ENCODE results near the gene EPHB1.

EPHB1 gene

DNA sequence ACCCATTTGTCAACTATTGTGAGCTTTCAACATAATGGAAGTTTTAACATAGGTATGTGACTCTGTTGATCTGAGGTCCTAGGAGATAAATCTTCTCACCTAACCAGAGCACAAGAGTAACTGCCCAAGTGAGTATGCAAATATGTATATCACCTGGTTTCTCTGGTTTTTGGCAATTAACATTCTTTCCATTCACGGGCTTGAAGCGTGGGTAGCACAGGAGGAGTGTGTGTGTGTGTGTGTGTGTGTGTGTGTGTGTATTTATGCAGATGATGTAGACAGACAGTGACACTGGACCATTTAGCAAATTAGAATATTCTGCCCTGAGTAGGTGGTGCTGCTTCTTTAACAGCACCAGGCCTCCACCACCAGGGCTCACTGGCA is 15.0 kb downstream of the EPHB1 start:
- no peak for DNase-seq

DNA sequence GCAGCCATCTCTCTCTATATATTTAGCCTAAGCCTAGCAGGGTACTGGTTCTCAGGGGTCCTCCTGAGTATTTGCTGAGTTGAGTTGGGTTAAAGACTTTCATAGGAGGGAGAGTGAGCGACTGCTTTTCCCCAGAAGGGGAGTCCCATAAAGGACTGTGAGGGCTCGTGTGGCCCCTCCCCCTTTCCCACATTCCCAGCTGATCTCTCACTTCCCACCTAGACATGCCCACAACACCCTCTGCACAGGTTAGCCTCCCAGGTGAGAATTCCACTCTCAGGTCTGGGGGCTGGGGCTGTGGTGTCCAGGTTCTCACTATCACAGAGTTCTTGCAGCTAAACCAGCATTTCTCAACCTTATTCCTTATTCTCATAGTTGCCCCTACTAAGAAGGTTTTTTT is 15.8 kb downstream of the EPHB1 start:
- no peak for DNase-seq

DNA sequence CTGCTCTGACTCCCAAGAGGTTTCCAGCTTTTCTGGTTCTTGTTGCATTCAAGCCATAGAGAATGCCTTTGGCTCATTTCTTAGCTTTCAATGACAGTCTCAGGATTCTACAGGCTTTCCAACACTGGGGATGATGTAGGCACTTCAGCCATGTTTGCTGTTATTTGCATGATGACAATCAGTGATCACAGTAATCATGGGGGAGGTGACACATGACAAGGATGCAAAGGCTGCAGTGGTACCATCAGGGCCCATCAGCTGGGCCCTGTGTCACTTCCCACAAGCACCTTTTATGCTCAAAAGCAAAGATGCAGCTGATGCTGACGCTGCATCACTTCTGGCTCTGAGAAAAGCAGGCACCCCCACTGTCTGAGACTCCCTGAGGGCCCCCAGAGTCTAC is 18.6 kb downstream of the EPHB1 start:
- no peak for DNase-seq

DNA sequence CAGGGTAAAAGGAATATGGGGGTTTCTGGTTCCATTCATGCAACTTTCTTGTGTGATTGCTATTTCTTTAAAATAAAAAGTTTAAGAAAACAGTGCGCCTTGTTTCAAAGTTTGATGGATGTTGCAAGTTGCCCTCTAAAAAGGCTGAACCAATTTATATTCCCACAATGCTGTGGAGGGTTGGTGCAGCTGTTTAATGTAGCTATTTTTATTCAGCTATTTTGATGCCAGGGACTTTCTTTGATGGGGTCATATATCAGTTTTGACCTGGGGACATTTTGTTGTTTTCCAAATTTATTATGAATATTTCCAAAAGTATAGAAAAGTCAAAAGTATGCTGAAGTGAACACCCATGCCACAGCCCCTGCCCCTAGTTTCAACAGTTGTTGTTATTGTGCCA is 20.5 kb downstream of the EPHB1 start:
- no peak for DNase-seq

DNA sequence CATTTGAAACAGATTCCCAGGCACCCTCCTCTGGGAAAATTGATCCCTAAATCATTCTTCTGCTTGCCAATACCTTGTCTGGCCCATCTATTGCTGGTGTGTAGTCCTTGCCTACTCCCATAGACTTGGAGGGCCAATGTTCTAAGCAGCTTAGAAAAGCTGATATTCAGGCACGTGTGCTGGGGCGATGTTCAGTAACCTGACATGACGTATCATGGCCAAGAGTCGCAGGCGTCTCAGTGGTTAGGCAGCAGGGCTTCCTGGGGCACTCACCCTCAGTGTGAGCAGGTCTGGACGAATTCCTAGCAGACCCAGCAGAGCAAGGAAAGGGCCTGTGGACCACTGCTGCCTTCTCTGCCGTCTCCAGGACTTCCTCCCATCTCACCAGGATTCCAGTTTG is 21.6 kb downstream of the EPHB1 start:
- no peak for DNase-seq

DNA sequence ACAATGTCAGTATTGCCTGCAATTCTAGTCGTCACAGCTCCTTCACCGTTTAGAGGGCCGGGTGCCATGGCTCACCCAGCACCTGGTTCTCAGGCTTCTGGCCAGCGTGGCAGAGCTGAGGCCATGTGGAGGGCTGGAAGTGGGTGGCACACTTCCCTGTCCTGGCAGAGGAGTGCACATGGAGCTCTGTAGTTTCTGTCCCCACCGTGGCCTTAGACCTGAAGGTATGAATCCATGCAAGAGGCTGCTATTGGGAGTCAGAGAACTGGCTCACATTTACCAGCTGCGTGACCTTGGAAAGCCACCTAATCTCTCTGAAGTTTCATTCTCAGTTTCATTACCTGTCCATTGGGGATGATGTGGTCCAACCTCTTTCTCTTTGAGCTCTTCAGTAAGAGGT is 22.2 kb downstream of the EPHB1 start:
- no peak for DNase-seq

DNA sequence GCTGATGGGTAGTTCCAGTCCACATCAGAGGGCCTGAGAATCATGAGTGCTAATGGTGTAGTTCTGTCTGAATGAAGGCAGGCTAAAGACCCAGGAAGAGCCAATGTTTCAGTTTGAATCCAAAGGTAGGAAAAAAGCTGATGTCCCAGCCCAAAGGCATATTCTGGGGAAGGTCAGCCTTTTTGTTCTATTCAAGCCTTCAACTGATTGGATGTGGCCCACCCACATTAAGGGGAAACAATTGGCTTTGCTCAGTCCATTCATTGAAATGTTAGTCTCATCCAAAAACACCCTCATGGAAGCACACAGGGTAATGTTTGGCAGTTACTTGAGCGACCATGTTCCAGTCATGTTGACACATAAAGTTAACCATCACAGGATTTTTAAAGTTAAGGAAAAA is 25.9 kb downstream of the EPHB1 start:
- no peak for DNase-seq

DNA sequence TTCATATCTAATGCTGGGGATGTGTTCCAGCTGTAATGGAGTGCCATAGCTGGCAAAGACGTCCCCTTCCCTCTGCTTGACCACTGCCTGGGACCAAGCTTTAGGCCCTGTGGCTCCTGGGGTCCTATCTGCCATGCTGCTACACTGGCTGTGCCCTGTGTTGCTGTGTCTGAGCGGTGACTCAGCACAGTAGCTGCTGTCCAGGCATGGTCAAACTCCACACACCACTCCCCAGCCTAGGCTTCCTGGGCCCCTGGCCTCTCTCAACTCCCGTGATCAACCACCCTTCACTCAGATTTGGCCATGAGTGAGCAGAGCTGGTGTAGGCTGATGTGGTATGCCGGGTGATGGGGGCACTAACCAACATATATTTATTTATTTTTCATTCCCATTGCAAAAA is 27.0 kb downstream of the EPHB1 start:
- DNase-seq, result no peak

DNA sequence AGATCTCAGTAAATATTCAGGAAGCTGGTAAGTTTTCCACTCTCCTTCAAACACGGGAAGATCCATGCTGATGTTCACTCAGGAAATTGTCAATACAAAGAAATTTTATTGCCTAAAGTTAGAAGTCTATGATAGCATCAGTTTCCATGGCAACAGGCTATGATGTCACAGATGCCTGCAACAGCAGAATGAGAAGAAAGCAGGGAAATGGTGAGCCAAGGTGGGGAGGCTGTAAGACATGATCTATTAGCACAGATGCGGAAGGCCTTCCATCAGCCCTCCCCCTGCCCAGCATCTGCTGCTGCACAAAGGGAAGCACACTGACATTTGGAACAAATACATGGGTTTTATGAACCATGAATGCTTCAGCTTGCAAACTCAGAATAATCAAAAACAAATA is 28.6 kb downstream of the EPHB1 start:
- DNase-seq, result no peak

DNA sequence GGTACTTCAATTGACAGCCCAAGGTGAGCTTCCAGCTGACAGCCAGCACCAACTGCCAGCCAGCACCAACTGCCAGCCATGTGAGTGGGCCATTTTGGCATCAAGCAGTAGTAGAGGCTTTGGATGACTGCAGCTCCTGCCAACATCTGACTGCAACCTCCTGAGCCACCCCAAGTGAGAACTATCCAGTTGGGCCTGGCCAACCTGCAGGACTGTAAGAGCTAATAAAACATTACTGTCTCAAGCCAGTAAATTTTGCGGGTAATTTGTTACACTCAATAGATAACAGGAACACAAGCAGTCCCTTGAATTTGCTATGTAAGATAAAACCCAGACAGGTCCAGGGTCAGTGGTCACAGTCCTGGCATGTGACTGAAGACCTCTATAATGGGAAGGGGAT is 29.7 kb downstream of the EPHB1 start:
- DNase-seq, result no peak

DNA sequence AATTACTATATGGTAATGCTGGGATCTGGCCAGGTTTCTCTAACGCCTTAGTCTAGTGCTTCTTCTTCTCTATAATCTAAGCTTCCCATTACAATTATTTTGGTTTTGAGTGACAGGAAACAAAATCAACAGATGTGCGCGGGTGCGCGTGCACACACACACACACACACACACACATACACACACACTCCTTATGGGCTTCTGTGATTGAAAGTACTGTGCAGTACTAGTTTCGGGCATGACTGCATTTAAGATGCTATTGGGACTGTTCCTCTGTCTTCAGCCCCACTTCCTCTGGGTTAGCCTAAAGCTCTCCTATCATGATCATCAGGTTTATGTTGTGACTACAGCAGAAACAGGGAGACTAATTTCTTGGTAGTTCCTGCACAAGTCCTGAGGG is 32.2 kb downstream of the EPHB1 start:
- DNase-seq, result no peak

DNA sequence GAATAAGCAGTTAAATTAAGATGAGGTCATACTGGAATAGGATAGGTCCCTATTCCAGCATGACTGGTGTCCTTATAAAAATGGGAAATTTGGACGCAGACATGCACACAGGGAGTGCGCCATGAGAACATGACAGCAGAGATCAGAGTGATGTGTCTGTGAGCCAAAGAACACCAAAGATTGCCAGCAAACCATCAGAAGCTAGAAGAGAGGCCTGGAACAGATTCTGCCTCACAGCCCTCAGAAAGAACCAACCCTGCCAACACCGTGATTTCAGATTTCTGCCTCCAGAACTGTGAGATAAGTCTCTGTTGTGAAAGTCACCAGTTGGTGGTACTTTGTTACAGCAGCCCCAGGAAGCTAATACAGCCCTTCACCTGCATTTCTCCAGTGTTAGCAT is 34.7 kb downstream of the EPHB1 start:
- DNase-seq, result no peak

DNA sequence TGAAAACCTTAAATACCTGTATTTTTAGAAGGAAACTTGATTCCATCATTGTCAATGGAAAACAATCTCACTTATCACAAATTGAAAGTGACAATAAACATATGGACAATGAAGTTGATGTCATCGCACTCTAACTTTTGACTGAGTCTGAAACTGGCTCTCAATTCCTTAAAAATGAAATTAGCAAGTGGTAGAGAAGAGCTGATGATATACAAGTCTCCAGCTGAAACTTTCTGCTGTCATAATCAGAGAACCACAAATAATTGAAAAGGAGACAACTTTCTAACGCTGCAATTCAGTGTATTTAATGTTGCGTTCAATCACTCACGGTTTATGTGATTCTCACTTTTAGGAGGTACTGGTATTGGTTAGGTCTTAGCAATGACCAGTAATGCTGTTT is 37.5 kb downstream of the EPHB1 start:
- DNase-seq, result no peak

DNA sequence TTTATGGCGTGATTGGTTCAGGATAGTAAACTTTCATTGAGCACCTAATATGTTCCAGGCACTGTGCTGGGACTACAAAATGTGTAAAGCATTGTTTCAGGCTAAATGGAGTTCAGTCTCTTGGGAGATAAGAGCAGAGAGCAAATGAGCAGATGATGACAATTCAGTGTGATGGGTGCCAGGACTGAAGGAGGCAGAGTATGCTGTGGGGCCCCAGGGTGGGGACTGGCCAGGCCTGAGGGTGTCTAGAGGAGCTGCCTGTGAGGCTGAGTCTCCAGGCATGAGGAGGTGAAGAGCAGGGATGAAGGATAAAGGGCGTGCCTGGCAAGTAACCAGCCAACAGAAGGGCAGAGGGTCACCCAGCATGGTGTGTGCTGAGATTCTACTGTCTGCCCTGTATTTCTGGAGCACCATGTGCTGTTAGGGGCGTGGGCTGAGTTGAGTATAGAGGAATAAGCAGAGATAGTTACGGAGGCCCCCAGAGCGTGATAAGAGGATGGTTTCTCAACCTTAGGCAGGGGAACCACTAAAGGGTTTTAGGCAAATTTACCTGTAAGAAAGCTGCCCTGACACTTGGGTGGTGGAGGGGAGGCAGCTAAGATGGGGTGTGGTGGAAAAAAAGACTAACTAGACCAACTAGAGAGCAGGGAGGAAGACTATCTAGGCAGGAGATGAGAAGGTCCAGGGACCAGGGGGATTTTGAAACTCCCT is 38.5 kb downstream of the EPHB1 start:
- no peak for DNase-seq

DNA sequence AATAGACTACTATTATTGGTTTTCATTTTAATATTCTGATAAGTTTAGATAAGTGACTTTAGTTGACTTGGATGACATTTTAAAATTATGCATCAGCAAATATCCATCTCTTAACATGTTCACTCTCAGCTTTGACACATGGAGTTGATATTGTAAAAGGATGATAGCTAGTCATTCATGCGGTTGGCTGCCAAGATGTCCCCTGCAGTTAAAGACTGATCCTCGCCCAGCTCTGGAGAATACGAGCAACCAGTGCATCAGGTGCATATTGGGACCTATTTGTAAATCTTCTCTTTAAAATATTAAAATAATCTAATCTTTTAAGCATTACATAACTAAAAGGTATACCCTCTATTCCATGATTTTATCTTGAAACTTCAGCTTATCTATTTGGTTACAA is 41.9 kb downstream of the EPHB1 start:
- DNase-seq, result no peak

DNA sequence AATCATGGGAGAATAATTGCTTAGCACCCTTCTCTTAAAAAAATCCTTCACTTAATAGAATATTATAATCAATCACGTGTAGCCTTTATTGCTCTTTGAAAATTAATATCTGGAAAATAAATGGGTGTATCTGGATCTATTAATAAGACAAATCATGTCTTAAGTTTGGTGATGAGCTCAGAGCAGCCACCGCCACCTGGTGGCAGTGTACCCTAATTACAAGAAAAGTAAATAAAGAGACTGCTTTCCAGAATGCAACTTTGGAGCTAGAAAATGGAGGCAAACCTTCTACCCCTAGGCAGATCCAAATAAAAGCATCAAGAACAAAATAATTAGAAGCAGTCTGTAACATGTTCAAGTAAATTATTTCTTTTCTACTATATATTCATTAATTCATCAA is 43.5 kb downstream of the EPHB1 start:
- DNase-seq, result no peak

DNA sequence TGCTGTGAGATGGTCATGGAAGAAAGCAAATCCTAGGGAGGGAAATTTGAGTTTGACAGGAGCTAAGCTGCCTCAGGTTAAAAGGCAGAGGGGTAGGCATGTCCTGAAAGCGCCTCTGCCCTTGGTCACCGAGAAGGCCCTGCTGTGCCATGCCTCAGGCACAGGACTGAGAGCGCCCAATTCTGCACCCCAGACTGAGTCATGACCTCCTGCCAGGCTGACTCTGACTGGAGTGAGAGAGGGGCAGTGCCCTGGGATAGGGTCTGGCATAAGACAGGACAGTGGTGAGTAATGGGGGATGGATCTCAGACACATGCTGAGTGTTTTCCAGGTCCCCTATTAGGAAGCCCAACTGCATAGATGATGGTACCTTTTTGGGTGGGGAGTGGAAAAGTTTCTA is 44.4 kb downstream of the EPHB1 start:
- DNase-seq, result no peak

DNA sequence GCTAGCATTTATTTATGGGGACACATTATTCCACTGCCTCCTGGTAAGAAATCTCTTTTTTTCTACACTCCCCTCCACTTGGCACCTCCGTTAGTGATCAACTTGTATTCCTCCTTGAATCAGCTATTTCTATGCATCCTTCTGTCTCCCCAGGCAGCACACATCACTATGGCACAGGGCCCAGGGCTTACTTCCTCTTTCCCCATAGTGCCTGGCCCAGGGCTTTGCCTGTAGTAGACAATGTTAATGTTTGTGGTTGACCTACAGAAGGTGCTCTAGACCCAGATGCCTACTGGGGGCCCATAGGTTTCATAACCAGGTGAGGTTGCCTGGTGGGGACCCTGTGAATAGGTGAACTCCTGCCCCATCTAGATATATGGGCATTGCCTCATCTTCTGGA is 44.9 kb downstream of the EPHB1 start:
- no peak for DNase-seq

DNA sequence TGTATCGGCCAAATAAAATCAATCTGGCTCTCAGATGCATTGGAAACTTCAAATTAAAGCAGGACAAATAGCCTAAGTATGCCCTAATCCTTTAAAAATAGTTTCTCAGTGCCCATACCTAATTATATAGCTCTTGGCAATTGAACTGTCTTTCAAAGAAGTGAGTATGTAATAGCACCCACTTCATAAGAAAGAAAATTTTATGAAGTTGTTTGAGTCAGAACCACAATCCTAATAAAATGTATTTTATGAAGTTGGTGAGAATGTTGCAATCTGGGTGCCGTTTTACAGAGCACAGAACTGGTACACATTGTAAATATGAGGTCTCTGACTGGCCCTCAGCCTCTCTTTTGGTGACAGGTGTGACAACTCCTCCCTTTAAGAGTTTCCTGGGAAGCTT is 45.4 kb downstream of the EPHB1 start:
- DNase-seq, result no peak

DNA sequence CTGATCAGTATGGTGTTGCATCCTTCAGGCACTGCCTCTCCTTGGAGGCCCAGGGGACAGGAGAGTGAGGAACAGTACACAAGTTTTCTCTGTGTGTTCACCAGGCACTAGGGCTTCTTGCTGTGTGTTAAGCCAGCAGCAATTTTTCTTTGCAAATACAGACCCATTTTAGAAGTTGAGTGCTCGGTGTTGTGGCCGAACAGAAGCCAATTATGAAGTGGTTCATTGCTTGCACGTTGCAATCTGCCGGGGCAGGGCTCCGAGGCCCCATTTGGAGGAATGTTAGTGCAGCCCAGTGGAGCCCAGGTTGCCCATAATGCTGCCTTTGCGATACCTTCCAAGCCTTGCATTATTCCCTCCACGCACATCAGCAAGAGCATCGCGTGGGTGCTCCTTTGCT is 51.0 kb downstream of the EPHB1 start:
- no peak for DNase-seq

DNA sequence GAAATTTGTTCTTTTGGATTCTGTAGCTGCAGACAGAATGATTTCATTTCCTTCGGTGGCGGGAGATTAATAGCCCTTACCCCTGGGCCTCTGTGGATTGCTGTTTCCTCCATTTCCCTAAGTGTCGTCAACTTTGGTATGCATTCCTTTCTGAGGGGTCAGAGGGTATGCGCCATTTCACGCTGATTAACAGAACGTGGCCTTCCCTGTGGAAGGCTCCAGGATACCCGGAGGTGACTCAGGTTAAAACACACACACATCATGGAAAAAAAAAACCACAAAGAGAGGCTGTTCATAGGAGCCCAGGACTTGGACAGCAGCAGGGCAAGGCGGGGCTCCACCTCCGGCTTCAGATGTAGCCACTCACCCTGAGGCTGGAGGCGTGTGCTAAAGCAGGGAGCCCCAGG is 51.9 kb downstream of the EPHB1 start:
- DNase-seq, result no peak

DNA sequence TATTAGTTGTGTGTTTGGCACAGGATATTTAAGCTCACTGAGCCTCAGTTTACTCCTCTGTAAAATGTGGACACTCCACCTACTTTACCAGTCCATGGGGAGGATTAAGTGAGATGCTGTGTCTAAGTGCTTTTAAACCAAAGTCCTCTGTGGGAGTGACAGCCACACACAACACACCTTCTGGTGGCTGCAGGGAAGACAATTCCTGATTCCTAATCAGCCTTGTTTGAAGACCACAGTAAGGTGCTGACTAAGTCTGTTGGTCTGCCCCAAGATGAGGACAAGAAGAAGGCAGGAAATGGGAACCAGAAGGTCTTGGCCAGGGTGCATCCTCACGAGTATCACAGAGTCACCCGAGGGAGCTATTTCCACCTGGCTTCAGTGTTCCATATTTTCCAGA is 52.3 kb downstream of the EPHB1 start:
- no peak for DNase-seq

DNA sequence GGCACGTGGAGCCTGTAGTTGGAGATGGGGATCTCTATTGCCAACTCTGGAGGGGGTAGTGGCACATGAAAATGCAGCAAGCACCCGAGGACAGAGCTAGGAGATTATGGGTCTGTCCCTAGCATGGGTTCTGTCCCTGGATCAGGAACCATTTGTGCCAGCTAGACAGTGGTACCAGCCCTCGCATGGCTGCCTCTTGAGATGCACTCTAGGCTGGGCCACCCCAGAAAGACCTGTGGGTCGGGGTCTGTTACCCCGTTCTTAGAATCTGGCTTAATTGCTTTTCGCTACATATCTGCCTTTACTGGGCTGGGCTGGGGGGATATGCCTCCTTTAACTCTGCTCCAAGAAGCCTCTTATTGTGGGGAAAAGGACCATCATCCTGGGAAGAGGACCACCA is 54.5 kb downstream of the EPHB1 start:
- DNase-seq, result no peak

DNA sequence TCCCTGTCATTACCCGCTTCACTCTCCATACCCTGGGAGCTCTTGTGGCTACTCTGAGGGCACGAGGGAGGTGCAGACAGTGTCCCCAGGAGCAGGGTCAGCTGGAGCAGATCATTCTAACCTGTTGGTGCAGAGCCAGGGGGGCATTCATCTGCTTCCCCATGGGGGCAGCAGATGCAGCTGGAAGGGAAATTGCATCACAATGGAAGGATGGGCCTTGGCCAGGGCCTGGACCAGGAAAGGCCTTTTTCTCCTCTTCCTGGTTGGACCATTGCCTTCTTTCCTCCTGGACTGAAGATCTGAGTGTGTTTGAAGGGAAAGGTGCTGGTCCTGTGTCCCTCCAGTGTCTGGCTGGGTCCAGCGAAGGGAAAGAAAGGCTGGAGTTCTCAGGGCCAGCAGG is 55.7 kb downstream of the EPHB1 start:
- no peak for DNase-seq

DNA sequence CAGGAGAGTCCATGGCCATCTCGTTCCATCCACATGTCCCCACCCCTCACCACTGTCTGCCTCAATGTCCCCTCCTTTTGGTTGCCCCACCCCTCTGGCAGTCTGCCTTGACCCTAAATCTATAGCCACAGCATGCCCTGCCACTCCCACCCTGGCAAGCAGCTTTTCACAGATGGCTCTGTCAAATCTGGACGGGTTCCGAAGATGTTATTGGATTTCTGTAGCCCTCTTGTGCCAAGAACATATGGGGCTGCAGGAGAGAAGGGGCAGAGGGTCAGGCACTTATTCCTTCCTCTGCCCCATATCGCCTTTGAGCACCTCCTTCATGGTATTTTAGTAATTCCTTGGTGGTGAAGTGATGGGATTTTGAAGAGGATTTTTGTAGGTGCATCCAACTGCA is 57.1 kb downstream of the EPHB1 start:
- DNase-seq, result no peak

DNA sequence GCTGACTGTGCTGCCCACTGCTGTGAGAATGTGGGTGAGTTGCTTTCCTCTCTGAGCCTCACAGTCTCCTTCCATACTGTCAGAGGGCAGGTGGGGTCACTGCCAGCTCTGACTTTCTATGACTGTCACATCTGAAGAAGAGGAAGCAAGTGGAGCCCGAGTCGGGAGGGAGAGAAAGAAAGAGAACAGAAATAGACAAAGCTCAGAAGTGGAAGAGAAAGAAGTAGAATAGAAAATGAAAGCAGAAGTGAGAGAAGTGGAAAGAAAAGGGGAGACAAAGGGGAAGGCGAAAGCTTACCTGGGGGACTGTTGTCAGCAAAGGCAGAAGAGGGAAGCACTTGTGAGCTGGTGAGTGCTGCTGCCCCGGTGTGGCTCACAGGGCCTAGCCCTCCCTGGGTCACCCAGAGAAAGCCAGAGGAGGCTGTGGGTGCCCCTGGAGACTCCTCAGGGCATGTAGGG is 57.9 kb downstream of the EPHB1 start:
- DNase-seq, result no peak
